PC-9 (cell line): ENCODE results near the gene PLEKHM1. TPM values are rescaled to one million over a fixed set of nuclear protein-coding genes. Genes with fewer than 3 reads are reported as not detected.

ENCODE experiments used
- BruUV-seq: library from RNA; stranded (reverse); fragments of 400-500 nt; replicated peaks from 2 replicates; lab custom pipeline; 2021; lab: Mats Ljungman, UMichigan
- CTCF ChIA-PET: fragments of 300-600 bp; sonication (Branson Sonifier 250); formaldehyde crosslinking; loops from one replicate; lab custom pipeline; 2022; ENCODE audit warnings: antibody characterized with exemption; lab: Charles Lee
- POLR2A ChIA-PET: fragments of 300-600 bp; sonication (Branson Sonifier 250); formaldehyde crosslinking; loops from one replicate; lab custom pipeline; 2022; ENCODE audit warnings: antibody characterized with exemption; ENCODE audit not compliant: unreplicated experiment; lab: Charles Lee
- DNase-seq, 2 experiments: peaks; one replicate each; pipeline versions ENCODE4 v3.0.0 to v3.0.0-alpha.2; 2015 to 2022; ENCODE audit warnings: mixed read lengths in 1 of 2
- H2AFZ ChIP-seq: fragments of 200-600 bp; sonication (generic); 2 replicates; pipeline ENCODE4 v1.8.1; 2017; ENCODE audit warnings: antibody characterized with exemption
- H3F3A ChIP-seq: fragments of 200-600 bp; sonication (generic); 2 replicates; pipeline ENCODE4 v1.8.1; 2017; ENCODE audit warnings: antibody characterized with exemption, mild to moderate bottlenecking, low read depth; ENCODE audit not compliant: insufficient read depth
- H3K27ac ChIP-seq: fragments of 200-600 bp; sonication (generic); 2 replicates; pipeline ENCODE4 v1.6.1; 2016; ENCODE audit warnings: mixed run types
- H3K27me3 ChIP-seq: fragments of 200-600 bp; sonication (generic); 2 replicates; pipeline ENCODE4 v1.6.1; 2016; ENCODE audit warnings: low read depth, mixed run types; ENCODE audit not compliant: insufficient read depth
- H3K36me3 ChIP-seq: fragments of 200-600 bp; sonication (generic); 2 replicates; pipeline ENCODE4 v1.6.1; 2016; ENCODE audit warnings: low read depth, mixed run types
- H3K4me1 ChIP-seq: fragments of 200-600 bp; sonication (generic); replicated peaks from 2 replicates; pipeline ENCODE4 v1.6.1; 2016; ENCODE audit warnings: mixed run types; ENCODE audit not compliant: insufficient read depth
- H3K4me2 ChIP-seq: fragments of 200-600 bp; sonication (generic); 2 replicates; pipeline ENCODE4 v1.6.1; 2017; ENCODE audit warnings: mixed run types
- H3K4me3 ChIP-seq: fragments of 200-600 bp; sonication (generic); 2 replicates; pipeline ENCODE4 v1.6.1; 2016; ENCODE audit warnings: mixed run types
- H3K79me2 ChIP-seq: fragments of 200-600 bp; sonication (generic); 2 replicates; pipeline ENCODE4 v1.6.1; 2017; ENCODE audit warnings: low read depth, mixed run types
- H3K9me2 ChIP-seq: fragments of 200-600 bp; sonication (generic); 2 replicates; pipeline ENCODE4 v1.8.1; 2017; ENCODE audit warnings: mild to moderate bottlenecking; ENCODE audit not compliant: insufficient read depth
- H3K9me3 ChIP-seq: fragments of 200-600 bp; sonication (generic); 2 replicates; pipeline ENCODE4 v1.8.1; 2016; ENCODE audit warnings: low read depth; ENCODE audit not compliant: insufficient read depth
- H4K20me1 ChIP-seq: fragments of 200-600 bp; sonication (generic); 2 replicates; pipeline ENCODE4 v1.8.1; 2017; ENCODE audit not compliant: insufficient read depth
- EZH2 ChIP-seq: fragments of 200-600 bp; sonication (generic); IDR thresholded peaks from 2 replicates; pipeline ENCODE4 v1.8.0; 2017; ENCODE audit warnings: antibody characterized with exemption, low read depth
- intact Hi-C: fragments of 100-400 bp; cut with micrococcal nuclease; formaldehyde crosslinking; loops from one replicate; pipeline ENCODE4 v1.10.0; 2022; ENCODE audit not compliant: unreplicated experiment
- total RNA-seq: library from RNA; stranded (reverse); gene quantifications from 2 replicates; pipeline ENCODE4 v1.2.3, GENCODE V29; 2021
- TF ChIP-seq, protein P1 (sequence below): fragments of 200-600 bp; sonication (generic); conservative IDR thresholded peaks from 2 replicates; pipeline ENCODE4 v1.6.1; 2017; ENCODE audit warnings: mixed run types, antibody characterized with exemption, mild to moderate bottlenecking, moderate library complexity

The PLEKHM1 gene
- total RNA-seq, 1 experiment from 2014 or later, result 42.5 TPM

GRCh38 chr17:45394564-45394912 lies 96.0 kb downstream of the PLEKHM1 start:
- no peak overlapping the region for H3K4me2 ChIP-seq

DNA sequence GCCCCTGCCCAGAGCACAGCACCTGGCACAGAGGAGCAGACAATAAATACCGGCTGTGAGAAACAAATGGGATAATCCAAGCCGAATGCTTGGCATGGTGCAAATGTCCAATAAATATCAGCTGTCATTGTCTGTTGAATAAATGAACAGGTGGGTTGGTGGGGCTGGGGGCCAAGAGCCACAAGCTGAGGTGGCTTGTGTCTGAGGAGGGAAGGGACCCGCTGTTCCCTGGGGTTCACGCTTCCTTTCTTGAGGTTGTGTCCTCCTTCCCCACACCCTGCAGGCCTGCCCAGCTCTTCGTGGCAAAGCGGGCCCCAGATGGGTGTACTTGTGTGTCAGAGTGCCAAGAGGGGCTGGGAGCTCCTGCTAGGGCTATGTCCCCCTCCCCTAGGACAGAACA lies 96.4 kb downstream of the PLEKHM1 start:
- POLR2A ChIA-PET, result no interaction called here
- H2AFZ ChIP-seq, result no peak overlapping the region
- no peak overlapping the region for H3K27ac ChIP-seq
- peaks cover 35% of the 10 kb centered on the region; the same call in 1 of the 2 replicates for H3F3A ChIP-seq
- intact Hi-C loops, result no loop called here
- no TSS peak for BruUV-seq
- H3K79me2 ChIP-seq, result no peaks in the 10 kb centered on the region
- 0 out of 2 replicates have a peak, but pooled peaks cover 24% of the 10 kb centered on the region for H3K36me3 ChIP-seq
- TF ChIP-seq EZH2, result no peak
- TF ChIP-seq, protein P1, sequence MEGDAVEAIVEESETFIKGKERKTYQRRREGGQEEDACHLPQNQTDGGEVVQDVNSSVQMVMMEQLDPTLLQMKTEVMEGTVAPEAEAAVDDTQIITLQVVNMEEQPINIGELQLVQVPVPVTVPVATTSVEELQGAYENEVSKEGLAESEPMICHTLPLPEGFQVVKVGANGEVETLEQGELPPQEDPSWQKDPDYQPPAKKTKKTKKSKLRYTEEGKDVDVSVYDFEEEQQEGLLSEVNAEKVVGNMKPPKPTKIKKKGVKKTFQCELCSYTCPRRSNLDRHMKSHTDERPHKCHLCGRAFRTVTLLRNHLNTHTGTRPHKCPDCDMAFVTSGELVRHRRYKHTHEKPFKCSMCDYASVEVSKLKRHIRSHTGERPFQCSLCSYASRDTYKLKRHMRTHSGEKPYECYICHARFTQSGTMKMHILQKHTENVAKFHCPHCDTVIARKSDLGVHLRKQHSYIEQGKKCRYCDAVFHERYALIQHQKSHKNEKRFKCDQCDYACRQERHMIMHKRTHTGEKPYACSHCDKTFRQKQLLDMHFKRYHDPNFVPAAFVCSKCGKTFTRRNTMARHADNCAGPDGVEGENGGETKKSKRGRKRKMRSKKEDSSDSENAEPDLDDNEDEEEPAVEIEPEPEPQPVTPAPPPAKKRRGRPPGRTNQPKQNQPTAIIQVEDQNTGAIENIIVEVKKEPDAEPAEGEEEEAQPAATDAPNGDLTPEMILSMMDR, result no peak
- no peaks in the 10 kb centered on the region for H3K9me2 ChIP-seq
- no peaks in the 10 kb centered on the region for H3K27me3 ChIP-seq
- H3K4me3 ChIP-seq, result no peak overlapping the region
- CTCF ChIA-PET, result no interaction called here
- no peaks in the 10 kb centered on the region for H3K9me3 ChIP-seq
- no peak overlapping the region for H3K4me2 ChIP-seq
- no peaks in the 10 kb centered on the region for H3K4me1 ChIP-seq
- DNase-seq, result no peak
- peaks cover 19% of the 10 kb centered on the region for H4K20me1 ChIP-seq

More at GRCh38 chr17:45394564-45394912, 96.0 kb downstream of the PLEKHM1 start:
- Histone ChIP-seq H3K27me3 (no peaks in the 10 kb centered on the region), H3K79me2 (no peaks in the 10 kb centered on the region), H3K27ac (no peak overlapping the region), H3K9me2 (no peaks in the 10 kb centered on the region), H3K36me3 (peaks cover 26% of the 10 kb centered on the region; the same call in 1 of the 2 replicates), H3K9me3 (no peaks in the 10 kb centered on the region), H2AFZ (no peak overlapping the region), H3K4me3 (no peak overlapping the region), H4K20me1 (peaks cover 21% of the 10 kb centered on the region), H3K4me1 (no peaks in the 10 kb centered on the region), H3F3A (peaks cover 38% of the 10 kb centered on the region; the same call in 1 of the 2 replicates)
- CTCF ChIA-PET, result no interaction called here
- TF ChIP-seq, protein P1, result no peak
- no peak for TF ChIP-seq EZH2
- intact Hi-C loops, result no loop called here
- POLR2A ChIA-PET, result no interaction called here
- DNase-seq, result no peak
- no TSS peak for BruUV-seq

DNA sequence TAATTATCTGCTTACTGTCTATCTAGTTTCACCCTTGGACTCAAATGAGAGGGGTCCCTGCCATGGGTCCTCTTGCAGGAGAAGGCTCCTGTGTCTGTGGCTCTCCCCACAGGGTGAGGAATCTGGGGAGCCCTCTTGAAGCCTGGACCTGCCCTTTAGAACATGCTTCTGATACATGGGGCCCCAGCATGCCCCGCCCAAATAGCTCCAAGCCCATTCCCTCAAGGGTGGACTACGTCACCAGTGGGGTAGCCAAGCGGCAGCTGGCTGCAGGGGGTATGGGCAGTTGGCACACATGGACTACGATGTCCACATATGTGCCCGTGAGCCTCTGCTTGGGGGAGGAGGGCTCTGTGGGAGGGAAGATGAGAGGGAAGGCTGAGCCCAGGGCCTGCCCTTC lies 97.1 kb downstream of the PLEKHM1 start:
- intact Hi-C loops, result no loop called here

More for the DNA sequence above, 97.1 kb downstream of the PLEKHM1 start:
- no TSS peak for BruUV-seq
- no peaks in the 10 kb centered on the region for H3K9me2 ChIP-seq
- DNase-seq, result no peak
- H3K27ac ChIP-seq, result no peak overlapping the region
- H2AFZ ChIP-seq, result no peak overlapping the region
- H3K79me2 ChIP-seq, result no peaks in the 10 kb centered on the region
- ChIA-PET POLR2A (no interaction called here), CTCF (interaction anchor here (1.1 kb wide), 1 partner anchor 116 kb away, joined by 3 read pairs; no protein-coding TSS in a partner anchor)
- no peaks in the 10 kb centered on the region for H3K4me1 ChIP-seq
- no peak overlapping the region for H3K4me3 ChIP-seq
- no peaks in the 10 kb centered on the region for H3K27me3 ChIP-seq
- H3K9me3 ChIP-seq, result no peaks in the 10 kb centered on the region
- peaks cover 14% of the 10 kb centered on the region for H4K20me1 ChIP-seq
- H3K4me2 ChIP-seq, result no peak overlapping the region
- no peak for TF ChIP-seq EZH2
- TF ChIP-seq, protein P1, result no peak
- peaks cover 35% of the 10 kb centered on the region; the same call in 1 of the 2 replicates for H3F3A ChIP-seq
- H3K36me3 ChIP-seq, result 0 out of 2 replicates have a peak, but pooled peaks cover 21% of the 10 kb centered on the region
